PFSK-1 (cell line): Measurements from ENCODE around the gene EIF5A.

ENCODE experiments used
- FOXP2 ChIP-seq: optimal IDR thresholded peaks from 2 replicates; pipeline ENCODE3; 2011; ENCODE audit warnings: borderline replicate concordance, control low read depth, inconsistent platforms; ENCODE audit not compliant: insufficient read depth; ENCODE audit errors: extremely low read length, extremely low read depth
- POLR2AphosphoS5 ChIP-seq: IDR thresholded peaks from 2 replicates; pipeline ENCODE4 v1.6.1; 2012; ENCODE audit warnings: low read depth, mild to moderate bottlenecking, control low read depth, low read length, moderate library complexity
- REST ChIP-seq, 2 experiments: IDR thresholded peaks; 2 replicates each; pipeline versions ENCODE4 v1.6.1 to v1.8.0; 2011 to 2012; ENCODE audit warnings: low read depth in 2 of 2, low read length in 2 of 2, control low read depth in 1 of 2, inconsistent platforms in 1 of 2, mild to moderate bottlenecking in 1 of 2, moderate library complexity in 1 of 2; ENCODE audit not compliant: insufficient read depth in 1 of 2
- SIN3A ChIP-seq: IDR thresholded peaks from 2 replicates; pipeline ENCODE4 v1.6.1; 2012; ENCODE audit warnings: mild to moderate bottlenecking, low read length, moderate library complexity, borderline replicate concordance; ENCODE audit not compliant: insufficient read depth
- TAF1 ChIP-seq: IDR thresholded peaks from 2 replicates; pipeline ENCODE4 v1.6.1; 2012; ENCODE audit warnings: low read length, control low read depth, borderline replicate concordance; ENCODE audit not compliant: insufficient read depth

EIF5A gene

GRCh38 chr17:7283471-7284216 is 23.8 kb upstream of the EIF5A start:
- TF ChIP-seq SIN3A (no peak), REST (IDR thresholded peaks at IDR 0.05; ENCODE audit: insufficient read depth in 1 of 2, low read depth in 2 of 2, low read length in 2 of 2) (no peak), FOXP2 (no peak), TAF1 (no peak), POLR2AphosphoS5 (no peak)

GRCh38 chr17:7284911-7285310 is 22.5 kb upstream of the EIF5A start:
- TF ChIP-seq SIN3A (no peak), REST (IDR thresholded peaks at IDR 0.05; ENCODE audit: insufficient read depth in 1 of 2, low read depth in 2 of 2, low read length in 2 of 2) (no peak), POLR2AphosphoS5 (no peak), FOXP2 (no peak), TAF1 (no peak)

- TF ChIP-seq TAF1 = no peak
- TF ChIP-seq FOXP2 = no peak
- TF ChIP-seq SIN3A = no peak
- no peak for TF ChIP-seq POLR2AphosphoS5
- TF ChIP-seq REST (IDR thresholded peaks at IDR 0.05; ENCODE audit: insufficient read depth in 1 of 2, low read depth in 2 of 2, low read length in 2 of 2) = no peak
These were observed 21.7 kb upstream of the EIF5A start for GRCh38 chr17:7285679-7286078.

GRCh38 chr17:7289256-7290032 is 18.0 kb upstream of the EIF5A start:
- TF ChIP-seq TAF1 = no peak
- no peak for TF ChIP-seq POLR2AphosphoS5
- no peak for TF ChIP-seq SIN3A
- TF ChIP-seq FOXP2 = no peak
- TF ChIP-seq REST (IDR thresholded peaks at IDR 0.05; ENCODE audit: insufficient read depth in 1 of 2, low read depth in 2 of 2, low read length in 2 of 2) = no peak
